Vagina (tissue), 2 donors: ENCODE data around the gene GALNT7.
"Not testable (repeated sequence)": the region's sequence is repeated elsewhere in the genome, so short reads cannot be mapped to it uniquely, and the experiment has no call there.

Experiments used
- CTCF ChIP-seq, 3 experiments: fragments of 450-650 bp in 2 of 3; fragments of 200-600 bp in 1 of 3; sonication (generic) in 1 of 3; IDR thresholded peaks; one replicate each; pipeline ENCODE4 v1.5.1; 2017 to 2019; ENCODE audit warnings: antibody characterized with exemption in 3 of 3, mild to moderate bottlenecking in 2 of 3, moderate library complexity in 2 of 3
- POLR2A ChIP-seq, 2 donors: fragments of 450-650 bp; IDR thresholded peaks; one replicate each; pipeline ENCODE4 v1.6.1; 2017; ENCODE audit warnings: antibody characterized with exemption in 2 of 2, mild to moderate bottlenecking in 2 of 2, moderate library complexity in 2 of 2

- TF ChIP-seq CTCF, POLR2A (IDR thresholded peaks at IDR 0.05): not testable (repeated sequence)
These were observed 50.5 kb downstream of the GALNT7 start for GRCh38 chr4:173219126-173219437.
